Measurements from ENCODE around the gene SOX8.

SOX8 gene

DNA sequence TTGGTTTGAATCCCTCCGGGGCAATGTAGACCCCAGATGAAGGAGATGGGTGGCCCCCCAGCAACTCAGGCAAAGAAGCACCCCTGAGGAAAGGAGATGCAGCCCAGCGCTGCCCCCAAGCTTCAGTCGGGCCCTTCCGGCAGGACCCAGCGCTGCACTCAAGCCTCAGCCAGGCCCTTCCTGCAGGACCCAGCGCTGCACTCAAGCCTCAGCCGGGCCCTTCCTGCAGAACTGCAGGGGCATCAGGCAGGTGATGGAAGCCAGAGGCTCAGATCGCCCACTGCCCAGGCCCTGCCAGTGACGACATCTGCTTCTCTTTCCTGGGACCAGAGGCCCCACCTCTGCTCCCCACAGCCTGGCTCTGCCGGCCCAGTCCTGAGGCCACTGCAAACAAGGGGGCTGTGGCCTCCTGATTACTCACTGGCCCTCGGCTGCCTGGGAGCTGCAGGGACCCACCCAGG lies 7.8 kb downstream of the SOX8 start:
- no peak for DNase-seq

DNA sequence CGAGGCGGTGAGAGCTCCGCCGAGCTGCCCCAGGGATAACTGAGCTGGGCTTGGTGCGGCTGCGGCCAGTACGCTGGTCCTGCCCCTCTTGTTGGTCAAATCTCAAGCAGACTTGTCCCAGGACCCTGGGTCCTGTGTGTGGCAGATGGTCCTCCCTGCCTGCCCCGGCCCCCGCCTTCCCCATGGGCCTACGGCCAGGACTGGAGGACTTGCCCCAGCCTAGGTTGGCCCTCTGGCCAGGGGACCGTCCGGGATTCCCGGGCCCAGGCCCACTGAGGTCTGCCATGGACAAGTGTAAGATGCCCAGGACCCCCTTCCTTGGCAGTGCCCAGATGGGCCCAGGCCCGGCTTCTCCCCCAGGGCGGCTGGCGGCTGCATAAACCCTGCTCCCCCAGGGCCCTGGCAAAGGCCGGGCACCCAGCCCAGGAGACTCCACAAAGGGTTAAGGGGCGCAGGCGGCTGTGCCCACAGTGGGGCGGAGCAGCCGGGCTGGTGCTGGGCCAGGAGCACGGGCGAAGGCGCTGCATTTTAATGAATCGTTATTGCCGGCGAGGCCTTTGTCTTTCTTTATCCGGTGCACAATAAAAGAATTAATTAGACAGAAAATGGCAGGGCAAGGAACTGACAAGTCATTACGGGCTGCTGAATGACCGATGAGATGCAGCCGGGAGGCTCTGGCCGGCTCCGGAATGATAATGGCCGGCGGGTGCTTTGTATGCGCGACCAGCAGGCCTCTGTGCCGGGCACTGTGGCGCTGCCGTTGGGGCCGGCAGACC lies 9.1 kb downstream of the SOX8 start:
- DNase-seq, result no peak

DNA sequence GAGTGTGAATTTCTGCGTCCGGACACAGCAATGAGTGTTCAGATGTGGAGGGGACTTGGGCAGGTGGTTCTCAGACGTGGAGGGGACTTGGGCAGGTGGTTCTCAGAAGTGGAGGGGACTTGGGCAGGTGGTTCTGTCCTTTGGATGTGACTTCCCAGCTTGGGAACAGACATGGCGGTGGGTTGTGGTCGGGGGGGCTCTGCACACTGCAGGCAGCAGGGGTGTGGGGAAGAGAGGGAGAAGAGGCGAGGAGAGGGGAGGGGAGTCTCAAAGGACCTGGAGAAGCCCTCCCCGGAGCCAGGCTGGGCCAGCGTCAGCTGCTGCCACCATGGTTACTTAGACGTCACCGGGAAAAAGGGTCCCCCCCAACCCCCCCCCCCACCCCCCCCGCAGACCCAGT lies 9.8 kb downstream of the SOX8 start:
- DNase-seq, result no peak

DNA sequence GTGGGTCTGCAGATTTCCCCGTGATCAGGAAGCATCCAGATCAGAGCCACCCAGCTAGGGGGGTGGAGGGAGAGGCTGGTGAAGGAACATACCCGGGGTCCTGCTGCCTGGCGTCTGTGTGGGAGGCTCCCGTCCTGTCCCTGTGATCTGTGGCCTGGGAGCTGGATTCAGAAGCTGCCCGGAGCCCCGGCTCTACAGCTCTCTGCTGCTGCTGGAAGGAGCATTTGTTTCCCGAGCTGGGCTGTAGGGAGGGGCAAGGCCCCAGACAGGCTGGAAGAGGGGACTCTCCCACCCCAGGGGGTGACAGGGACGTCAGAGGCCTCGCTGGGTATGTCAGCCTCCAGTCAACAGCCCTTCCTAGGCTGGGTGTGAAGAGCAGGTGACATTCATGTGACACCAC lies 10.2 kb downstream of the SOX8 start:
- no peak for DNase-seq

DNA sequence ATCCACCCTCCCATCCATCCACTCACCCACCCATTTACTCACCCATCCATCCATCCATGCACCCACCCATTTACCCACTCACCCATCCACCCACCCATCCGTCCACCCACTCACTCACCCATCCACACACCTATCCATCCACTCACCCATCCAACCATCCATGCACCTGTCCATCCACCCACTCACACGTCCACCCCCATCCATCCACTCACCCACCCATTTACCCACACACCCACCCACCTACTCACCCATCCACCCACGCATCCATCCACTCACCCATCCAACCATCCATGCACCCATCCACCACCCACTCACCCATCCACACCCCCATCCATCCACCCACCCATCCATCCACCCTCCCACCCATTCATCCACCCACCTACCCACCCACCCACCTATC lies 12.2 kb downstream of the SOX8 start:
- DNase-seq, result no peak

DNA sequence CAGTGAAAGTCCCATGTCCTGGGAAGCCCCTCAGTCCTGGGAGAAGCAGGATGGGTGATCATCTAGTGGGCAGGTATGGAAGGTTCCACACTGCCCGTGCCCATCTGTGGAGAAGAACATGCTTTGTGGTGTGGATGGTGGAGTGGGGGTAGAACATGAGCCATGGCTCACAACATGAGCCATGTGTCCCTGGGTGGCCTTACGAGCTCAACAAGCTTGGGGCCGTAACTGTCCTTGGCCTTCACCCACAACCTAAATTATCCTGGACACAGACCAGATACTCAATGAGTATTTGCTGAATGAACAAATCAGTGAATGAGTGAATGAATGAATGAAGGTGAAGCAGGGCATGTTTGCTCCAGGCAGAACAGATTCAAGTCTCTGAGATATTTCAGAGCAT lies 13.5 kb downstream of the SOX8 start:
- no peak for DNase-seq

DNA sequence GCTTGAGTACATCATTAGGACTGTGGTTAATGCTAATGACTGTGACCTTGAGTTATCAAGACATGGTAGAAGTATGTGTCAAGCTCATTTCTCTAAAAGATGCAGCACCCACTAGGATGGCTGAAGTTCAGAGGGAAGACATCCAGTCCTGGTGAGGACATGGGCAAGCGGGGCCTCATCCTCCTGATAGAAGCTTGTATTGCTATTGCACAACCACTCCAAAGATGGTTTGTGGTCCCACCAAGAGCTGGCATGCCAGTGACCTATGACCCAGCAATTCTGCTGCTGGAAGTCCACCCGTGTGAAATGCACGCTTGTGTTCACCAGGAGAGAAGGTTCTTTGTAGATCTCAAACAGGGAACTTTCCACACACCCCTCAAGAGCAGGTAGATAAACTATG lies 14.2 kb downstream of the SOX8 start:
- DNase-seq, result no peak

DNA sequence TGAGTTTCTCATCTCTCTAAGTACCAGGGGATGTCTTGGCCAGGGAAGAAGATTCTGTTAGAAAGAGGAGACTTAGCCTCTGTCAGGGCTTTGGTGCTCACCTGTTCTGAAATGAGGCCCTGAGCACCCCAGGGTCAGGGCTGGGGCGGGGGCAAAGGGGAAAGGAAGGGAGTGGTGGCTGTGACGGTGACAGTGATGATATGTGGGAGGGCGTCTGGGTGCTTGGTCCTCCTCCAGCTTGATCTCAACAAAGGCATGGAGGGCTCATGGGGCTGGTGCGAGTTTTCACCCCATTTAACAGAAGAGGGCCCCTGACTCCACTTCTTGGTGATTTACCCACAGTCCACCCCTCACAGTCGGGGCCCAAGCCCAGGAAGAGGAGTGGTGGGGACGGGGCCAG lies 15.1 kb downstream of the SOX8 start:
- no peak for DNase-seq

DNA sequence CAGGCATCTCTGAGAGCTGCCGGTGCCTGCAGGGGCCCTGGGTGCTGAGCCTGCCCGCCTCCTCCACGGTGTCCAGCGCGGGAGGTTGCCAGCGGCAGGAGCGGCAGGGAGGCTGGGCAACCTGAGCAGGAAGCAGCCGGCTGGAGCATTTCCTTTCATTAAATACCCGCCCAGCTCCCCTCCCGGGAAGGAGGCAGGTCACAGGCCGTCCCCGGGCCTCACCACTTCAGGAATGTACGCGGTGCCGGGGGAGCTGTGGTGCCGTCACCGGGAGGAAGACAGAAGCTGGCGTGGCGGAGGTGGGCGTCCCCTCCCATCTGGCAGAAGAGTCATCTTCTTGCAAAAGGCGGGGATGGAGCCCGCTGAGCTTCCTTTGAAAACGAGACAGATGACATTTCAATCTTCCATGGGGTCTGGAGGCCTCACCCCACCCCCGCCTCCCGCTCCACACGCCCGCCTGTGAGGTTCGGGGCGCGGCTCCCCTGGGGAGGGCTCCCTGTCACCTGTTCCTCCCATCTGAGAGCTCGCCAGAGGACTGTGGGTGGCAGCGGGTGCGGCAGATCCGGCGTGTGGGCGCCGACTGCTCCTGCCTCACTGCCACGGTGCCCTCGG lies 16.0 kb downstream of the SOX8 start:
- no peak for DNase-seq

DNA sequence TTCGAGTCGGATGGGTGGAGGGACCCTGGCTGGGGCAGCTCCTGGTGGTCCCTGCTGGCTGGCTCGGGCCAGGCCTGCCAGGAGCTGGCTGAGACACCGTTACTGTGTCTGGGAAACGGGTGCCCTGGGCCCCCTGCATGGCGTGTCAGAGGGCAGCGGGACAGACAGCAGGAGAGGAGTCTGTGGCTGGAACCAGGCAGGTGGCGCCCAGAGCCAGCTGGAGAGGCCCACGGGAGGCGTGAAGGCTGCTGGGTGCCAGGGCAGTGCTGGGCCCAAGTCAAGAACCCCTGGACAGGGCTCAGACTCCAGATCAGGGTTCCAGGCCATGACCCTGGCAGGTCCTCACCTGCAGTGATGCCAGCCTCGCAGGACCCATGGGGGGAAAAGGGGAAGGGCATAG lies 16.6 kb downstream of the SOX8 start:
- DNase-seq, result no peak

DNA sequence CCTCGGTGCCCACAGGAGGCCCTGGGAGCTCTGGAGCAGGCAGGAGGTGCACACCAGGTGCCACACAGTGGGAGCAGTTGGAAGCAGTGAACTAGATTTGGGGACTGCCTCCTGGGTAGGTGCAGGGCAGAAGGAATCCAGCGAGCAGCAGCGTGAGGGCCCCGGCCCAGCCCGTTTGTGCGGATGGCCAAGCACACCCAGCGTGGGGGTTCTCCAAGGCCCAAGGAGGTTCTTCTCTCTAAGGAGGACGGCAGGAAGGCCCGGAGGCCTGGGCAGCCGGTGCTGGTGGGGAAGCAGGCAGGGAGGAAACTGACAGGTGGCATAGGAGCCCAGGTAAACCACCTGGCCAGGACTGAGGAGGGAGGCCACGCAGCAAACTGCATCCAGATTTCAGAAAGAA lies 17.0 kb downstream of the SOX8 start:
- DNase-seq, result no peak

DNA sequence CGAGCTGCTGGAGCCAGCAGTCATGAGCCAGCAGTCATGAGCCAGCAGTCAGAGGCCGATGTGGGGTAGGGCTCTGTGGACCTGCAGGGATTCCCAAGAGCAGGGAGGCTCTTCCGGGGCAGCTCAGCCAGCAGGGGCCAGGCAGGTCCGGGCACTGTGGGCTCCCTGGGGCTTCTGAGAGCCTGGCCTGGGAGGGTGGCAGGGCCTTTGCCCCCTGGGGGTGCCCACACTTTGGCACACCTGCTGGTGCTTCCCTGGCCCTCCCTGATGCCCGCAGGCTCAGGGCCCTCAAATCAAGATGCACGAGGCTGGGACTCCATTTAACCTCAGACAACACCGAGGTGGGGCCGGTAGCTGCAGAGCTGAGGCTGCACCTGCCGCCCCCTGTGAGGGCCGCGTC lies 18.1 kb downstream of the SOX8 start:
- no peak for DNase-seq

DNA sequence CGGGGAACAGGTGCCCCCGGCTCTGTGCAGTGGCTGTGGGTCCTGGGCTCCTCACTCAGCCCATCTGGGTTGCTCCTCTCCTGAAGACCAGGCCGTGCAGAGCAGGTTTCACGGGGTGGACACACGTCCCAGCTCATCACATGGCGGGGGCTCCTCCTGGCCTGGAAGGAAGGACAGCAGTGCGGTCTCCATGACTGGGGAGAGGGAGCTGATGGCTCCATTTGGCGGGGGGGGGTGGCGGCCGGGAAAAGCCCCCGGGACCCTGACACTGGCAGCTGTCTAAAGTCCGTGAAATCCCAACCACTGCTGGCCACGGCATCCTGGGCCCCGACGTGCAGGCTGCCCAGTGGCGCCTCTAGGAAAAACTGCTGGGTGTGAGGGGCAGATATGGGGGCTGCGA lies 19.0 kb downstream of the SOX8 start:
- no peak for DNase-seq

DNA sequence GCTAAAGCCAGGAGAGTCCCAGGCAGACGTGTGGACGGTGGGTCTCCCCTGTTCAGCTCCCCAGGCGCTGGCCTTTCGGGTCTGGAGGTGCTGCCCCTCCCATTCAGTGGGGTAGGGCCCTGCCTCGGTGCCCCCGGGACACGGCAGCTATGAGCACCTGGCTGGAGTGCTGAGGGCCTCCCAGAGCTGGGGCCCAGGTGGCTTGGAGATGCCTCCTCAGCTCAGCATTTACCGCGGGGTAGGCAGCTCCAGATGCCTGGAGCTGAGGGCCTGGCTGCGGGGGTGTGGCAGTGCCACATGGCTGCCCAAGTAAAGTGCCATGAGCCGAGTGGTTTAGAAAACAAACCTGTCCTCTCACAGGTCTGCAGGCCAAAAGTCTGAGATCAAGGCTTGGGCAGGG lies 19.5 kb downstream of the SOX8 start:
- DNase-seq, result no peak

DNA sequence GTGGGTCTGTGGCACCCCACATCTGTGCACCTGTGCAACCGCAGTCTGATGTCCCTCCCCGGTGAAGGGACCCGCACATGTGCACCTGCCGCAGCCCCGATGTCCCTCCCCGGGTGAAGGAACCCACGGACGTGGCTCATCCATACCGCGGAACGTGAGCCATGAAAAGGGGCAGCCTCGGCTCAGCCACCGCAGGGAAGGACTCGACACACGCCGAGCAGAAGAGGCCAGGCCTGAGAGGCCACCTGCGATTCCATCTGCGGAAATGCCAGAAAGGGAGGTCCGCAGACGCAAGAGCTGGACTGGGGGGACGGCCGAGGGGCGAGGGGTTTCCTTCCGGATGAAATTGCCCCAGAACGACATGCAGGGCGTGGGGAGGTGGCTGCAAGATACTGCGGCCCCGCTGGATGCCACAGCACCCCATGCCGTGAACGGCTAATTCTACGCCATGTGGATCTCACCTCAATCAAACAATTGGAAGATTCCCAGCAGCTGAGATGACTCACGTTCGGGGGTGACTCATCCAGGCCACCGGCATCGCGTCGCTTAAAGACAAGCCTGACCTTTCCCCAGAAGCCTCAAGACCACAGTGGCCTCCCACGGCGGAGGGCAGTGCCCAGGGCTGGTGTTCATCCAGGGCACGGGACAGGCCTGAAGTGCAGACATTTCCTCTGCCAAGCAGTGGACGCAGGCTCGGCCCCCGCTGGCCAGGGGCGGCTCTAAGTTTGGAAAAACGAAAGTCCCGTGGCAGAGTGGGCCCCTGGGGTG lies 21.0 kb downstream of the SOX8 start:
- no peak for DNase-seq

DNA sequence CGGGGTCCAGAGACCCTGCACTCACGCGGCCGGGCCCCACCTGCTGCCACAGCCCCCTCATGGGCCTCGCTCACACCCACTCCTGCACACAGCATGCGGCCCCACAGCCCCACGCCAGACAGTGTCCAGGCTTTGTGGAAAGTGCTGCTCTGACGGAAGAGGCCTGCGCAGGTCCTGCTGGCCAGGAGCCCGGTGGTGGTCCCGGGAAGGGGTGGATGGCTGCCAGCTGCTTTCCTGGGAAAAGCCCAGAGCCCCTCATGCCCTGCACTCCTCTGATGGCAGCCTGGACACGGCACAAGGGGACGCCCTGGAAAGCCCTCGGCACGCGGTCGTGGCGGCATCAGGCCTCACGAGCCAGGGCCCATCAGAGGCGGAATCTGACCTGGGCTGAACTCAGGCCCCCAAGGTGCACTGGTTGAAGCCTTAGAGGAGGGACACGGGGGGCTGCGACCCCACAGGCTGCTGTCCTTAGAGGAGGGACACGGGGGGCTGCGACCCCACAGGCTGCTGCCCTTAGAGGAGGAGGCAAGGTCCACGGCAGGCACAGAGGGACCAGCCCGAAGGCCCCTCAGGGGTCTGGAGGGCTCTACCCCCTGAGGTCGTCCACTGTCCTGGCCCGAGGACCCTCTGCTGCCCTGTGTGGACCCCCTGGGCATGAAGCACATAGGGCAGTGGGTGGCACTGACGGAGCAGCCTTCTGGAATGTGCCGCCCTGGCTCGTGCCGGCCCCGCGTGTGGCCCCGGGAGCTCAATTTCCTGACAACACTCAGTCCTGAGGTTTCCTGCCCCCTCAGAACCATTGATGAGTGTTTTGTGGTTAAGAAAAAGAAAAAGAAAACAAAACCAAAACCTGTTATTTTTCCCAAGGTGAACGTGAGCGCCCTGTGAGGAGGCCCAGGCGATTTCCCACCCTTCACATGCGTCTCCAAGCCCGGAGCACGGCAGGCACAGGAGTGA lies 22.1 kb downstream of the SOX8 start:
- DNase-seq, result no peak

DNA sequence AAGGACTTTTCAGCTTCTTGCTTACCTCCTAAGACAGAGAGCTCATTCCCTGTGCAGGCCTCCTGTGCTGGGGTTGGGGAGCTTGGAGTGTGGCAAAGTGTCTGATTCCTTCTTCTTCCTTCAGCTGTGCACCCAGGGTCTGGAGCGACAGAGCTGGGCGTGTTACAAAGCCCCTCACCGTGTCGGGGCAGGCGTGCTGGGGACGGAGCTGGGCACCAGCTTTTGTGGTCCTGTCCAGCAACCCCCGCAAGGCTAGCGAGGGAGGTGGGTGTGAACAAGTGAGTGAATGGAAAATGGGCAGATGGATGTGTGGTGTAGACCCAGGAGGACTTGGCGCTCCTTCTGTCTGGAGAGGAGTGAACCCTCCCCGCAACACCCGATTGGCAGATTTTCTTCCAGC lies 23.7 kb downstream of the SOX8 start:
- no peak for DNase-seq

DNA sequence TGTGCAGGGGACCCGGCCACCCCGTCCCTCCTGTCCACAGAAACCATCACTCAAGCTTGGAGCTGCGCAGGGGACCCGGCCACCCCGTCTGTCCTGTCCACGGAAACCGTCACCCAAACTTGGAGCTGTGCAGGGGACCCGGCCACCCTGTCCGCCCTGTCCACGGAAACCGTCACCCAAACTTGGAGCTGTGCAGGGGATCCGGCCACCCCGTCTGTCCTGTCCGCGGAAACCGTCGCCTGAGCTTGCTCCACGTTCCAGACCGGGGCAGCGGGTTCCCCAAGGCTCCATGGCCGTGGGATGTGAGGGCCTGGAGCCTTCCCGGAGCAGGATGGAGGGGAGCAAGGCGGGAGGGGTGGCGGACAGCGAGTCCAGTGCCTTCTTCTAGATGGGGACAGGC lies 25.2 kb downstream of the SOX8 start:
- no peak for DNase-seq

DNA sequence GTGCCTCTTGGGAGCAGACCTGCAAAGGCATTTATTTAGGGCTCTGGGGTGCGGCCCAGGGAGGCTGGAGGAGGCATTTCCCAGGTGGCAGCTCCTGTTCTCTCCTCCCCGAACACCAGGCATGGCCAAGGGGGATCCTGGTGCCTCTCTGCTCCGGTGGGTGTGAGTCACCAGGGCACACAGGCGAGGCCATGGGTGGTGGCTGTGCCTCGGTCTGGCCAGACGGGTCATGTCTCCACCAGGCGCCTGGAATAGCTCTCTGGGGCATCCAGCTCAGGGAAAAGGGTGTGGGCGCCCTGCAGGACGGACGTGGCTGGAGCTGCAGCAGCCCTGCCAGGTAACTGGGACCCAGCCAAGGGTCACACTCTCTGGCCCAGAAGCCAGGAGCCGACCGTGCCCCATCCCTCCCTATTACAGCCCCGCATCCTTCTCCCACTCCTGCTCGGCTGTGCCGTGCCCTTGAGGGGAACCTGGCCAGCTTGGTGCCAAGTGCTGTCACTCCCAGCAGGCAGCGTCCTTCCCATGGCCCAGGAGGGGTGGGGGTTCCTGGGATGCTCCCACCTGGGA lies 25.8 kb downstream of the SOX8 start:
- no peak for DNase-seq

DNA sequence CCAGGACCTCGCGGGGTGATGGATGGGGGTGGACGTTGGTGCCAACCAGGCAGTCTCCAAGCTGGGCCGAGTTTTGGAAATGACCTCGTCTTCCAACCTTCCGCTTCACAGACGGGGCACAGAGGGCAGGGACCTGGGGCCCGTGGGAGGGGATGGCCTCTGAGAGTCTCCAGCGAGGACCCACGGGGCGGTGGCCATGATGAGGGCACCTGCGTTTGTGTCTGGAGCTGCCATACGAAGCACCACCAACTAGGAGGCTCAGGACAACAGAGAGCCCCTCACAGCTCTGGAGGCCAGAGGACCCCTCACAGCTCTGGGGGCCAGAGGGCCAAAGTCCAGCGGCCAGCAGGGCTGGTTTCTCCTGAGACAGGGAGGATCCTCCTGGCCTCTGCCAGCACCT lies 26.5 kb downstream of the SOX8 start:
- DNase-seq, result no peak

DNA sequence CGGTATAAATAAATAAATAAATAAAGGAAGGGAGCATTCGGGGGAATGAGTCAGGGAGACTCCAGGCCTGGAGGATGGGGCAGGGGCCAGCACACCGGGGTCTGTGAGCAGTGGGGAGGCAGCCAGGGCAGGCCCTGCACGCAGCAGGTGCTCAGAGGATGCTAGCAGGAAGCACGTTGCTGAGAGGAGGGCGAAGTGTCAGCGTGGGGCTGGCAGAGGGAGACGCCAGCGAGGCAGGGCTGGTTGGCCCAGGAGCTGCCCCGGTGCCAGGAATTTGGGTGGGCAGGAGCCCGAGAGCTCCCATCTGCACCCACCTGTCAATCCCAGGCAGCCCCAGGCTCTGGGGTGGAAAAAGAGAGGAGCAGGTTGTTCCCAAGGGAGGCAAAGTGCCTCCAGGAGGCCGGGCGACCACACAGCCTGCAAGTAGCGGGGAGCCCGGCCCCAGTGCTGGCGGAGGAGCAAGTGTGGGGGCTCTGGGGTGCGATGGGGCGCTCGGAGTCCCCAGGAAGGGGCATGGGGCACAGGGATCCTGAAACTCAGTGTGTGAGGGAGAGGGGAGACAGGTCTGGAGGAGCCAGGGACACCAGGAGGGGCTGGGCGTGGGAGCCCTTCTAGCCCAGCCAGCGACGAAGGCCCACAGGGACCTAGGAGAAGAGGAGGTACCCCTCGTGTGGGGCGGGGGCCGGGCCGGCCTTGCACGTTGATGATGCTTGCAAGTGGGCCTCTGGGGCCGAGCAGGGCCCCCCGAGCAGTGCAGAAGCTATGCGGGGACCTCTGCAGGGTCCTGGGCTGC lies 28.0 kb downstream of the SOX8 start:
- no peak for DNase-seq

DNA sequence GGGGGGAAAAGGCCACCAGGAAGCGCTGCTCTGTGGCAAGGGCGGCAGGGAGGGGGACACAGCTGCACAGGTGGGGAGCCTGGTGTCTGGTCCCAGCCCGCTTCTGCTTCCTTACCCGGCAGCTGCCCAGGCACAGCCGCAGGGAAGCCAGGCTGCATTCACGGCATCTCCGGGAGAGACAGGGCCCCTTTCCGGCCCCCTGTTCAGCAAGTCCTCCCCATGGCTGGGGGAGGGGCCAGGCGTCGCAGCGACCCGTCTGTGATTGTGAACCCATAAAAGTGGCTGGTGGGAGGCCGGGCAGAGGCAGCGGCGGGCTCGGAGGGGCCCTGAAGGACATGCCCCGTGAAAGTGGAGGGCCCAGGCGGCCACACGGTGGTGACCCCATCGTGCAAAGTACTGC lies 28.7 kb downstream of the SOX8 start:
- DNase-seq, result no peak
